ENCODE measurements around the gene TBX19.

Gene TBX19

DNA sequence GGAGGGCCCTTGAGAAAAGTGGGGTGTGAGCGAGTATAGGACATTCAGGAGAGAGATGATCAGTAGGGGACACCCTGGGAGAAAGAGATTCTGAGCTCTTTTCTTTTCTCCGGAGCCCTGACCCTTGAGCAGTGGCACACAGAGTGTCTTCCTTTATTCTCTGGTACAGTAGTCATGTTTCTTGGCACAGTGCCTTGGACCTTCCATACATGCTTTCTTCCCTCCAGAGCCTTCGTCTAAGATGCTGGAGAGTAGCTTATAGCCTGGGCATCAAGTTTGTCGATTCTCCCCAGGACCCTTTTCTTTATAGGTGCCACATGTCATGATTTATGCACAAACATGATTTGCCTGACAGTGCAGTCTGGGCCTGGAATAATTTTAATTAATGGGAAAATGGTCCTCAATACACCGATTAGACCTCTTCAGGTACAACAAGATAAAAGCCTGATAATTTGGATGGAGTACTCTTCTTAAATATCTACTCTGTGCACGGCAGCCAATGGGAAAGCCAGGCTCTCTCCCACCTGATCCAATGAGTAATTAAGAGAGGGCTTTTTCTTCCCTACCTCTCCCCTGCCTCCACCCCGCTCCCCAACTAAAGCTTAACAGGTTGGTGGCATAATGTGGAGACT is at the start of gene TBX19:
TBX19 (plus strand) TSS at position 582 of the 632 bp plus-strand sequence. CDS start 214 bp downstream, outside the sequence.
- Mint-ChIP-seq H3K27ac (no peak within 1 kb of the TSS), H3K36me3 (ENCODE audit: low read depth) (peaks cover 6% of the 10 kb centered on the region), H3K4me1 (ENCODE audit: low read depth) (peaks cover 7% of the 10 kb centered on the region), H3K4me3 (no peak within 1 kb of the TSS), H3K9me3 (peaks cover 8% of the 10 kb centered on the region), H3K27me3 (no peaks in the 10 kb centered on the region)
- no peak for DNase-seq

DNA sequence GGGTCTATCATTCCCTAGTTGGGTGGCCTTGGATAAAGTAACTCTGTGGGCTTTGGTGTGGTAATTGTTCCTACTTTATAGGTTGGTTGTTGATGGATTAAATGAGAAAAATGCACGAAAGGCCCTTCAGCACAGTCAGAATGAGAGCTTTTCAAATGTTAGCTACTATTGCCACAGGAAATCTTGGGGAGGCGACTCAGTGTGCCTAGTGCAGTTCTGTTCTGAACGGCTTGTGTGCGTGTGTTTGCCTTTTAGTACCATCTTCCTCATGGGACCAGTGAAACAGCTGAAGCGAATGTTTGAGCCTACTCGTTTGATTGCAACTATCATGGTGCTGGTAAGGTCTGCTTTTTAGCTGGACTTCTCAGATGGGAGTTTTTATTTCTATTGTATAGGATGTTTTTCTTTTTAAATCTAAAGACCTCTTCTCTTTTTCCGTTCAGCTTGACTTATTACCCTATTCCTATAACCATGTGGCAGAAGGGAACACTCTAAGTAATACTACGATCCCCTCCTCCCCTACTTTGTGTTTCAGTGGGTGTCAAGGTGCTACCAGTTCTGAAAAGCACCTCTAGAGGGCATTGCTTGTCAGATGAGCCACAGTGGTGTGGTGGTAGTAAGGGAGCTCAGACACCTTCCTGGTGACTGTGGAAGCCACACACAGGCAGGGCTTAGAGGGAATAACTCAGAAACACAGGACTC is 45.7 kb upstream of the TBX19 start:
- DNase-seq = no peak
- Mint-ChIP-seq H3K4me3 (peak overlapping the region; percentile 5), H3K4me1 (ENCODE audit: low read depth) (peaks cover 66% of the 10 kb centered on the region), H3K9me3 (no peaks in the 10 kb centered on the region), H3K27me3 (no peaks in the 10 kb centered on the region), H3K27ac (peak overlapping the region; percentile 79), H3K36me3 (ENCODE audit: low read depth) (peaks cover 96% of the 10 kb centered on the region)

DNA sequence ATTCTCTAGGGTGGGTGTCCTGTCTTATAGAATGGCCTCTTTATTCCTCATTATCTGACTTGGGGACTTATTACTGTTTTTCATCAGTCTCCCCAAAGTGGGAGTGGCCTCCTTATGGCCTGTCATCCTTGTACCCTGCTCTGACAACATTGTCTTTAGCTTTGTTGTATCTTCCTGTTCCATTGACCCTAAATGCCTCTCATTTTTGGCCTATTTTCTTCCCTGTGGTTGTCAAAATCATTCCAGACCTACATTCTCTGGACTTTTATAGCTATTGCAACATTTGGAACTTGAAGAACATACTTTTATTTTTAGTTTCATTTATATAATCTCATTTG is 45.2 kb upstream of the TBX19 start:
- Mint-ChIP-seq H3K4me1 (ENCODE audit: low read depth) (peaks cover 64% of the 10 kb centered on the region), H3K36me3 (ENCODE audit: low read depth) (peaks cover 97% of the 10 kb centered on the region), H3K27me3 (no peaks in the 10 kb centered on the region), H3K27ac (peak overlapping the region; percentile 79), H3K4me3 (no peak overlapping the region), H3K9me3 (no peaks in the 10 kb centered on the region)
- no peak for DNase-seq

DNA sequence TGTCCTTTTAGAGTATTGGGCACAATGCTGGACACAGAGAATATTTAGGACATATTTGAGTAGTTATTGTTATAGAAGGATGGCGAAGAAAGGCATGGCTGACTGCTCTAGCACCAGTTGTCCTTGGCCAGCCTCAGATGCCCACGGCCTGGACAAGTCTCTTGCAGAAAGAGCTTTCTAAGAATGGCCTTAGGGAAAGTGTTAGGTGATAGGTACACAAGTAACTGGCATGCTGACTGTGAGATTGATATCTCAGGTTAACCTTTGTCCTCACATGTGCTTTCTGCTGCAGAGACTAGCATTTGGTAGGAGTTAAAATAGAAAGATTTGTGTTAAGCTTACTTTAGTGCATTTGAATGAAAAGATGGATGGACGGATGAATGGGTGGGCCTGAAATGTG is 44.7 kb upstream of the TBX19 start:
- H3K9me3 Mint-ChIP-seq = no peaks in the 10 kb centered on the region
- DNase-seq = no peak
- peak overlapping the region; percentile 37 for H3K27ac Mint-ChIP-seq
- peak overlapping the region; percentile 42 for H3K4me3 Mint-ChIP-seq
- peaks cover 59% of the 10 kb centered on the region for H3K4me1 Mint-ChIP-seq (ENCODE audit: low read depth)
- H3K27me3 Mint-ChIP-seq = no peaks in the 10 kb centered on the region
- H3K36me3 Mint-ChIP-seq (ENCODE audit: low read depth) = peaks cover 97% of the 10 kb centered on the region

DNA sequence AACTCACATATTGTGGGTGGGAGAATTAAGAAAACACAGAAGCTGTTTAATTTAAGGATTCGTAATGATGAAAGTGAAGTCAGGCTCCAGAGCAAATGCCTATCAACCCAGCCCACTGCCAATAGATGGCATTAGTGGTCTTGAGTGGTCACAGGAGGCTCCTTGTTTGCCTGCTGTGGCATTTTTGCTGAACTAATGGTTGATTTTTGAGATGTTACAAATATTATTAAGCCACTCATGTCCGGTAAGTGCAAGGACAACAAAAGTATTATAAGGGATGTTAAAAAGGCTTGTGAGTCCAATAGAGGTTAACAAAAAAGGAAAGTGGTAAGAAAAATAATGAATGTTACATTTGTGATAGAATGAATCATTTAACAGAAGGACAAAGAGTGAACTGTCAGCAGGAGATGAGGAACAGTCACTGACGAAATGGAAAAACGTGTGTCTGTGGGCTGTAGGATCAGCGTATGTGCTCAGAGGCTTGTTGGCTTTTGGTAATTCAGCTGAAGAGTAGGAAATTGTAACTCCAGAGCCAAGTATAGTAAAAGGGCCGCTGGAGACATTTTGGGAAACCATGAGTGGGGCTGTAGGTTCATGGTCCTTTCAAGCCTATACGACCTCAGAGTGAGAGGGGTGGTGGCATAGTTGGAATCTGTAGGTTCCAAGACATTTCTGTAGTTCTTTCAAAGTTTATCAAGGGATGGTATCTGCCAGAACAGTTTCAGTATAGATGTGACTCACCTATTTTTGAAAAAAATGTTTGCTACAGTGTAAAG is 43.7 kb upstream of the TBX19 start:
- no peaks in the 10 kb centered on the region for H3K27me3 Mint-ChIP-seq
- H3K4me1 Mint-ChIP-seq (ENCODE audit: low read depth) = peaks cover 54% of the 10 kb centered on the region
- H3K27ac Mint-ChIP-seq = peak overlapping the region; percentile 94
- no peaks in the 10 kb centered on the region for H3K9me3 Mint-ChIP-seq
- peak overlapping the region; percentile 43 for H3K4me3 Mint-ChIP-seq
- peaks cover 96% of the 10 kb centered on the region for H3K36me3 Mint-ChIP-seq (ENCODE audit: low read depth)
- peak; percentile 42 for DNase-seq

DNA sequence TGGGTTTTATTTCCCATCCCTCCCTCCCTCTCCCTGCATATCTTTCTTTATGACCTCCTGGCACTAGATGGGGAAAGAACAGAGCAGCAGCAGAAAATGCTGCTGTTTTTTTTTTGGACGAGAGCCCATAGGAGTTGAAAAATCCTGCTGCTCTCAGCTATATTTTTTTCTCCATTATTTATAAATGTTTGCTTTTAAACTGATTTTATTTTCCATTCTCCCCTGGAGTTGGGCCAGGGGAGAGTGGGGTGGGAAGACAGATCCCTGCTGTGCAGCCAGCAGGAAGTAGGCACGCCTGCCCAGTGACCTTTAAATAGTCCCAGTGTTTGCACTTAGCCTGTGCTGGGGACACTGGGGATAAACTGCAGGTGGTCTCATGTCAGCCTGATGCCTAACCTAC is 37.5 kb upstream of the TBX19 start:
- Mint-ChIP-seq H3K36me3 (ENCODE audit: low read depth) (peaks cover 95% of the 10 kb centered on the region), H3K4me1 (ENCODE audit: low read depth) (peaks cover 44% of the 10 kb centered on the region), H3K4me3 (no peak overlapping the region), H3K9me3 (no peaks in the 10 kb centered on the region), H3K27me3 (no peaks in the 10 kb centered on the region), H3K27ac (no peak overlapping the region)
- DNase-seq = no peak

DNA sequence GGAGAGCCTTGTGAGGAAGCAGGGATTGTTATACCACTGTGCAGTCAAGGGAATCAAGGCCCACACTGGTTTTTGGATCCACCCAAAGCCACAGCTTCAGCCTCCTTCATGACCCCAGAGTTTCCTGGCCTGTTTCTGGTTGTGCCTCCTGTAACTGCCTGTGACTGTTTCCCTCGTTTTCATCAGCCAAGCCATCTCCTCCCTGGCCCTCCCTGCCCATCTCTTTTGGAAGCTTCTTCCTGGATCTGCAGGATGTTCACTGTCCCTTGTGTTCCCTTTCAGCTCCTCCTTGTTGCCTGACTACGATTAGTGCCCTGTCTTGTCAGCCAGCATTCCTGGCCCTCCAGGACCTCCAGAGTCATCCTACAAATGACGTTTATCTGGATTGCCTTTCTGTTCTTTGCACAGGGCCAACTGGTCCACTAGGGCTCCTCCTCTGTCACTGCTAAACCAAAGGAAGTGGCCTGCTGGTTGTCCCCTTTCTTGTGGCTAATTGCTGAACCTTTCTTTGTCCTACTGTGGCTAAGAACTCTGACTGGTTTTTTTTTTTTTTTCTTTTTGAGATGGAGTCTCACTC is 37.0 kb upstream of the TBX19 start:
- Mint-ChIP-seq H3K9me3 (no peaks in the 10 kb centered on the region), H3K27ac (peak overlapping the region; percentile 64), H3K27me3 (no peaks in the 10 kb centered on the region), H3K36me3 (ENCODE audit: low read depth) (peaks cover 96% of the 10 kb centered on the region), H3K4me1 (ENCODE audit: low read depth) (peaks cover 48% of the 10 kb centered on the region), H3K4me3 (no peak overlapping the region)
- no peak for DNase-seq

DNA sequence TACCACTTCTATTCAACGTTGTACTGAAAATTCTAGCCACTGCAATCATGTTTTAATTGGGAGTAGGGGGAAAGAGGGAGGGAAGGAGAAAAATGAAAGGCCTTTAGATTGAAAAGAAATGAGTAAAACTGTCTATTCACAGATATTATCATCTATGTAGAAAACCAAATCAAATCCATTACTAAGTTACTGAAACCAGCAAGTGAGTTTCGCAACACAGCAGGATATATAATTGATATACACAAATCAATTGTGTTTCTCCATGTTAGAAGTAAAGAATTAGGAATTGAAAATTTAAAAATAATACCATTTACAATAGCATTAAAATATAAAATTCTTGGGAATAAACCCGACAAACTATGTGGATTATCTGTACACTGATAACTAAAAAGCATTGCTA is 35.6 kb upstream of the TBX19 start:
- H3K36me3 Mint-ChIP-seq (ENCODE audit: low read depth) = peaks cover 95% of the 10 kb centered on the region
- H3K4me1 Mint-ChIP-seq (ENCODE audit: low read depth) = peaks cover 50% of the 10 kb centered on the region
- H3K9me3 Mint-ChIP-seq = no peaks in the 10 kb centered on the region
- peak overlapping the region; percentile 57 for H3K27ac Mint-ChIP-seq
- no peak overlapping the region for H3K4me3 Mint-ChIP-seq
- no peak for DNase-seq
- no peaks in the 10 kb centered on the region for H3K27me3 Mint-ChIP-seq

DNA sequence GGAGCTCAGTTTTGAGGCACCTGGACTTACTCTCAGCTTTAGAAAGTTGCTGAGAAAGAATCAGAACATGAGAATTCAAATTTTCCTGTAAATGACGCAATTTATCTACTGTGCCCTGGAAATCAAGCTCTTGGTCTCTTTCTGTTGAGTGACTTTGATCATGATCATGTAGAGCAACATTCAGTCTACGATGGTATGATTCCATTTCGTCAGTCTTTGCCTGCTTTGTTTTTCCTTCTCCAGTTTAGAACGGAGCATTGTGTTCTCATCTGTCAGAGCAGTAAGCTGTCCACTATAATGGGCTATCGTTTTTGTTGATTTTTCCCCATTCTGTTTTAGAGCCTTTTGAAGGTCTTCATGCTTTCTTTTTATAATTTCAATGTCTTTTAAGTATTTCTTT is 34.2 kb upstream of the TBX19 start:
- Mint-ChIP-seq H3K4me3 (no peak overlapping the region), H3K27me3 (no peaks in the 10 kb centered on the region), H3K9me3 (no peaks in the 10 kb centered on the region), H3K27ac (peak overlapping the region; percentile 31), H3K4me1 (ENCODE audit: low read depth) (peaks cover 54% of the 10 kb centered on the region), H3K36me3 (ENCODE audit: low read depth) (peaks cover 95% of the 10 kb centered on the region)
- DNase-seq = no peak

DNA sequence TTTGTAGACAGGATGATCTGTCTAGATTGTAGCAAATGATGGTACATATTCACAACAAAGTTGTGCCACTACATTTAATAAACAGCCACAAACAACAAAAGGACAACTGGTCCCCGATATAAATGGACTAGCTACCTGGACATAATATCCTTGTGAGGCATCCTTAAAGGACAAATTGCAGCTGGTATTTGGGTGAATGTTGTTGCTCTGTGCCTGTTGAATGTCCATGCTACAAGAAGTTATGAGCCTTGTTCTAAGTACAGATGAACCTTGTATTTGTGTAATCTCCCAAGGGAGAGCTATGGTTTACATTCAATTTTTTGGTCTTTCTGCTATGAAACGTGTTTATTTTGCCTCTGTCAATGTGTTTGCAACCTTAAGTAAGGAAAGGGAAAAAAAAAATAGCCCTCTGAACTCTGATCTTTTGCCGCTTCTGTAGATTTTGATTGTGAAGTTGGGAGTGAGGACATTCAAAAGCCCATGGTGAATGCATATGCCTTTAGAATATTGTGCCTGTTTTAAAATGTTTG is 28.4 kb upstream of the TBX19 start:
- Mint-ChIP-seq H3K4me3 (no peak overlapping the region), H3K9me3 (peaks cover 10% of the 10 kb centered on the region), H3K27me3 (no peaks in the 10 kb centered on the region), H3K36me3 (ENCODE audit: low read depth) (peaks cover 91% of the 10 kb centered on the region), H3K27ac (no peak overlapping the region), H3K4me1 (ENCODE audit: low read depth) (peaks cover 28% of the 10 kb centered on the region)
- no peak for DNase-seq

DNA sequence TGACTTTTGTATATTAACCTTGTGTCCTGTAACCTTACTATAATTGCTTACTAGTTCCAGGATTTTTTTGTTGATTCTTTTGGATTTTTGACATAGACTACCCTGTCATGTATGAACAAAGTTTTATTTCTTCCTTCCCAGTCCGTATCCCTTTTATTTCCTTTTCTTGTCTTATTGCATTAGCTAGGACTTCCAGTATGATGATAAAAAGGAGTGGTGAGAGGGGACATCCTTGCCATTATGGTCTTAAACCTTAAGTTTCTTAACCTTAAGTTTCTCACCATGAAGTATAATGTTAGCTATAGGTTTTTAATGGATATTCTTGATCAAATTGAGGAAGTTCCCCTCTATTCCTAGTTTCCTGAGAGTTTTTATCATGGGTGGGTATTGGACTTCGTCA is 24.5 kb upstream of the TBX19 start:
- H3K4me1 Mint-ChIP-seq (ENCODE audit: low read depth) = peaks cover 22% of the 10 kb centered on the region
- DNase-seq = no peak
- no peak overlapping the region for H3K27ac Mint-ChIP-seq
- H3K27me3 Mint-ChIP-seq = no peaks in the 10 kb centered on the region
- peaks cover 71% of the 10 kb centered on the region for H3K36me3 Mint-ChIP-seq (ENCODE audit: low read depth)
- no peak overlapping the region for H3K4me3 Mint-ChIP-seq
- peaks cover 10% of the 10 kb centered on the region for H3K9me3 Mint-ChIP-seq

DNA sequence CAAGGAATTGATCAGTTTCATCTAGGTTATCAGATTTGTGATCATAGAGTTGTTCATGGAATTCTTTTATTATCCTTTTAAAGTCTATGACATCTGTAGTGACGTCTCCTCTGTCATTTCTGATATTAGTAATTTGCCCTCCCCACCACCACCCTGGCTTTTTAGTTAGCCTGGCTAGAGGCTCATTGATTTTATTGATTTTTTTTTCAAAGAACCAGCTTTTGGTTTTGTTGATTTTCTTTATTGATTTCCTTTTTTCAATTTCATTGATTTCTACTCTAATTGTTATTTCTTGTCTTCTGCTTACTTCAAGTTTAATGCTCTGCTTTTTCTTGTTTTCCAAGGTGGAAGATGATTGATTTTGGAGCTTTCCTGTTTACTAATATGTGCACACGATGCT is 23.3 kb upstream of the TBX19 start:
- peaks cover 10% of the 10 kb centered on the region for H3K9me3 Mint-ChIP-seq
- H3K27me3 Mint-ChIP-seq = no peaks in the 10 kb centered on the region
- no peak for DNase-seq
- peaks cover 21% of the 10 kb centered on the region for H3K4me1 Mint-ChIP-seq (ENCODE audit: low read depth)
- H3K27ac Mint-ChIP-seq = no peak overlapping the region
- peaks cover 68% of the 10 kb centered on the region for H3K36me3 Mint-ChIP-seq (ENCODE audit: low read depth)
- H3K4me3 Mint-ChIP-seq = no peak overlapping the region

DNA sequence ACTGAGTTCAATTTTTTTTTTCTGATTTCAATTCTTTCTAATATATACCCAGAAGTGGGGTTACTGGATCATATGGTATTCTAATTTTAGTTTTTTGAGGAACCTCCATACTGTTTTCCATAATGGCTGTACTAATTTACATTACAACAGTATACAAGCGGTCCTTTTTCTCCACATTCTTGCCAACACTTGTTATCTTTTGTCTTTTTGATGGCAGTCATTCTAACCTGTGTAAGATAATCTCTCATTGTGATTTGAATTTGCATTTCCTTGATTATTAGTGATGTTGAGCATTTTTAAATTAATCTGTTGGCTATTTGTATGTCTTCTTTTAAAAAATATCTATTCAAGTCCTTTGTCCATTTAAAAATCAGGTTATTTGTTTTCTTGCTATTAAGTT is 21.1 kb upstream of the TBX19 start:
- Mint-ChIP-seq H3K4me1 (ENCODE audit: low read depth) (peaks cover 19% of the 10 kb centered on the region), H3K9me3 (peaks cover 14% of the 10 kb centered on the region), H3K27ac (no peak overlapping the region), H3K27me3 (no peaks in the 10 kb centered on the region), H3K4me3 (no peak overlapping the region), H3K36me3 (ENCODE audit: low read depth) (peaks cover 68% of the 10 kb centered on the region)
- no peak for DNase-seq

DNA sequence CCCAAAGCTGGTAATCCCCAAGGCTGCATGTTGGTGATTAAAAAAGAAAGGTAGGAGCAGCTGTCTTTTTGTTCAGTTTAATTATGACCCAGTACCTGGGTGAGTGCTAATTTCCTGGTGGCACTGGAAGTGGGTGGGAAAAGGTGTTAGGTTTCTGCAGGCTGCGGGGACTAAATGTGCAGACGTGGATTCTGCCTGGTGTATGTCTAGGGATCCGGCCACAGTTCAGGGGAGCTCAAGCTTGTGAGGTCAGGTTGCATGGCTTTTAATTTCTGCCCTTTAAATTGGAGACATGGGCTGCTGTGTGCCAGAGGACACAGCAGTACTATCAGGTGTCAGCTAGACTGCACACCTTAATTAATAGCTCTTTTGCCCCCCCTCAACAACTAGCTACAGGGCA is 20.3 kb upstream of the TBX19 start:
- DNase-seq = no peak
- Mint-ChIP-seq H3K27me3 (no peaks in the 10 kb centered on the region), H3K9me3 (peaks cover 11% of the 10 kb centered on the region), H3K36me3 (ENCODE audit: low read depth) (peaks cover 65% of the 10 kb centered on the region), H3K4me1 (ENCODE audit: low read depth) (peaks cover 19% of the 10 kb centered on the region), H3K4me3 (no peak overlapping the region), H3K27ac (no peak overlapping the region)

Measured in activated T-cell treated with anti-CD3 and anti-CD28 coated beads, Interleukin-2, amount 50 U/mL, for 24 hours (primary cell).